LNCaP clone FGC (cell line): ENCODE data around the gene ADCY5.

Experiments
- DNase-seq: peaks from one replicate; pipeline ENCODE4 v3.0.0-alpha.2; 2011; ENCODE audit warnings: low read depth
- H3K4me3 ChIP-seq: 2 replicates; pipeline ENCODE4 v1.5.1; 2011; ENCODE audit warnings: mild to moderate bottlenecking, low read depth, low read length, control low read depth
- TF ChIP-seq, protein P1 (sequence below): IDR thresholded peaks from 2 replicates; pipeline ENCODE4 v1.5.1; 2012; ENCODE audit warnings: mild to moderate bottlenecking; ENCODE audit not compliant: control insufficient read depth, insufficient read depth; ENCODE audit errors: extremely low read depth

ADCY5 gene

GRCh38 chr3:123422457-123422856 is 26.4 kb downstream of the ADCY5 start:
- no peak for DNase-seq
- TF ChIP-seq, protein P1, sequence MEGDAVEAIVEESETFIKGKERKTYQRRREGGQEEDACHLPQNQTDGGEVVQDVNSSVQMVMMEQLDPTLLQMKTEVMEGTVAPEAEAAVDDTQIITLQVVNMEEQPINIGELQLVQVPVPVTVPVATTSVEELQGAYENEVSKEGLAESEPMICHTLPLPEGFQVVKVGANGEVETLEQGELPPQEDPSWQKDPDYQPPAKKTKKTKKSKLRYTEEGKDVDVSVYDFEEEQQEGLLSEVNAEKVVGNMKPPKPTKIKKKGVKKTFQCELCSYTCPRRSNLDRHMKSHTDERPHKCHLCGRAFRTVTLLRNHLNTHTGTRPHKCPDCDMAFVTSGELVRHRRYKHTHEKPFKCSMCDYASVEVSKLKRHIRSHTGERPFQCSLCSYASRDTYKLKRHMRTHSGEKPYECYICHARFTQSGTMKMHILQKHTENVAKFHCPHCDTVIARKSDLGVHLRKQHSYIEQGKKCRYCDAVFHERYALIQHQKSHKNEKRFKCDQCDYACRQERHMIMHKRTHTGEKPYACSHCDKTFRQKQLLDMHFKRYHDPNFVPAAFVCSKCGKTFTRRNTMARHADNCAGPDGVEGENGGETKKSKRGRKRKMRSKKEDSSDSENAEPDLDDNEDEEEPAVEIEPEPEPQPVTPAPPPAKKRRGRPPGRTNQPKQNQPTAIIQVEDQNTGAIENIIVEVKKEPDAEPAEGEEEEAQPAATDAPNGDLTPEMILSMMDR, result no peak
- no peak overlapping the region for H3K4me3 ChIP-seq

GRCh38 chr3:123421353-123422174 is 27.3 kb downstream of the ADCY5 start:
- H3K4me3 ChIP-seq, result no peak overlapping the region
- TF ChIP-seq, protein P1, result no peak
- DNase-seq, result no peak

DNA sequence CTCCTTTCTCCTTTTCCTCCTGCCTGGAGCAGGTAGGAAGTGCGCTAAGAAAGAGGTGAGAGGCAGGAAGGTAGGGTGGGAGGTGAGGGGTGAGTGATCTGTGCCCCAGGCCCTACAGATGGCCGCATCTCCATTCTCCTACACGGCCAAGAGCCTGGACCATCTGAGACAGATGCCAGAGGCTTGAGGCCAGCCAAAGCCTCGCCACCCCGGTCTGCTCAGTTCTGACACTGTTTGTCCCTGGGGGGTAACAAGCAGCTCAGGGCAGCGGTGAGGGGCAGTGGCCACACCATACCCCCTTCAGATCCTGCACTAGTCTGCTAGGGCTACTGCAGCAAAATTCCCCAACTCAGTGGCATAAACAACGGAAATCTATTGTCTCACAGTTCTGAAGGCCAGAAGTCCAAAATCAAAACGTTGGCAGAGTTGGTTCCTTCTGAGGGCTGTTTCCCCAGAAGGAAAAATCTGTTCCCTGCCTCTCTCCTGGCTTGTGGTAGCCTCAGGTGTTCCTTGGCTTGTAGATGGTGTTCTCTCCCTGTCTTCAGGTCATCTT is 28.4 kb downstream of the ADCY5 start:
- no peak overlapping the region for H3K4me3 ChIP-seq
- no peak for DNase-seq
- TF ChIP-seq, protein P1, result no peak

- H3K4me3 ChIP-seq, result no peak overlapping the region
These were observed 29.0 kb downstream of the ADCY5 start for GRCh38 chr3:123419850-123420297.

GRCh38 chr3:123419181-123419849 is 29.6 kb downstream of the ADCY5 start:
- DNase-seq, result no peak
- TF ChIP-seq, protein P1, result no peak
- no peak overlapping the region for H3K4me3 ChIP-seq

More at GRCh38 chr3:123419850-123420297, 29.0 kb downstream of the ADCY5 start:
- TF ChIP-seq, protein P1, result no peak
- peak; percentile 8 for DNase-seq

DNA sequence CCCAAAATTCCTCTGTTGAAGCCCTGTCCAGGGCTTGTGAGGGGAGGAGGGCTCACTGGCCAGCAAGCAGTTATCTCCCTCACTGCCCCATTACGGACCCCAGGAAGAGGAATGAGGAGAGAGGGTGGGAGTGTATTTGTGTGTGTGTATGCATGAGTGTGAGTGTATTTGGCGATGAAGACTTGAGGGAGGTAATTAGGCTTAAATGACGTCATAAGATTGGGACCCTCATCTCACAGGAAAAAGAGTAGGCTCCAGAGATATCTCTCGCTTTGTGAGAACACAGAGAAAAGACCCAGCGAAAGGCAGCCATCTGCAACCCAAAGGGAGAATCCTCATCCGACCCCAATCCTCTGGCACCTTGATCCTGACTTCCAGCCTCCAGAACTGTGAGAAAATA is 32.2 kb downstream of the ADCY5 start:
- DNase-seq, result no peak
- TF ChIP-seq, protein P1, result no peak
- no peak overlapping the region for H3K4me3 ChIP-seq
